CD4-positive, alpha-beta T cell (primary cell): ENCODE measurements around the gene MSI2. TPM values are rescaled to one million over a fixed set of nuclear protein-coding genes. Genes with fewer than 3 reads are reported as not detected.

Source experiments
- ATAC-seq: fragments of 200-7000 bp; cut with Tn5 transposase; one replicate; pipeline ENCODE4 v1.10.0; 2022; ENCODE audit warnings: mild to moderate bottlenecking; ENCODE audit not compliant: poor library complexity
- CTCF ChIA-PET: fragments of 350-600 bp; sonication (Branson Sonifier 250); formaldehyde crosslinking; loops from one replicate; lab custom pipeline; 2021; ENCODE audit warnings: antibody characterized with exemption, inconsistent platforms; lab: Charles Lee
- POLR2A ChIA-PET: fragments of 350-600 bp; sonication (Branson Sonifier 250); formaldehyde crosslinking; loops from one replicate; lab custom pipeline; 2021; ENCODE audit warnings: antibody characterized with exemption, inconsistent platforms; lab: Charles Lee
- DNase-seq, 14 experiments: peaks; one replicate each; pipeline ENCODE4 v3.0.0-alpha.2; 2013 to 2020; ENCODE audit warnings: mixed read lengths in 2 of 14
- H3K27ac ChIP-seq, 2 donors: one replicate each; pipeline versions ENCODE4 v1.5.1 to v1.7.0; 2013; ENCODE audit warnings: low read length in 2 of 2, low read depth in 1 of 2, mild to moderate bottlenecking in 1 of 2
- H3K27me3 ChIP-seq, 2 experiments: 1 replicate in 1 of 2; 2 replicates in 1 of 2; pipeline versions ENCODE4 v1.6.1 to v1.7.0; 2013; ENCODE audit warnings: low read length in 2 of 2, control low read depth in 1 of 2, mild to moderate bottlenecking in 1 of 2, moderate library complexity in 1 of 2; ENCODE audit not compliant: insufficient read depth in 2 of 2, control insufficient read depth in 1 of 2
- H3K36me3 ChIP-seq: one replicate; pipeline ENCODE4 v1.6.1; 2013; ENCODE audit warnings: low read length, control low read depth; ENCODE audit not compliant: insufficient read depth
- H3K4me1 ChIP-seq: one replicate; pipeline ENCODE4 v1.6.1; 2013; ENCODE audit warnings: low read length, control low read depth; ENCODE audit not compliant: insufficient read depth
- H3K4me3 ChIP-seq: one replicate; pipeline ENCODE4 v1.5.1; 2013; ENCODE audit warnings: mild to moderate bottlenecking, low read length, moderate library complexity
- H3K9me3 ChIP-seq, 2 experiments: 1 replicate in 1 of 2; 2 replicates in 1 of 2; pipeline versions ENCODE4 v1.6.1 to v1.7.0; 2013; ENCODE audit warnings: low read length in 2 of 2, mild to moderate bottlenecking in 2 of 2, control low read depth in 1 of 2, moderate library complexity in 1 of 2; ENCODE audit not compliant: control insufficient read depth in 1 of 2, insufficient read depth in 1 of 2
- H3K27ac Mint-ChIP-seq: one replicate; pipeline ENCODE4 v1.8.0; 2020; ENCODE audit warnings: mixed read lengths
- H3K27me3 Mint-ChIP-seq: one replicate; pipeline ENCODE4 v1.8.0; 2021; ENCODE audit warnings: mixed read lengths
- H3K36me3 Mint-ChIP-seq: one replicate; pipeline ENCODE4 v1.8.0; 2021; ENCODE audit warnings: low read depth, mixed read lengths
- H3K4me1 Mint-ChIP-seq: one replicate; pipeline ENCODE4 v1.8.0; 2021; ENCODE audit warnings: low read depth, mixed read lengths
- H3K4me3 Mint-ChIP-seq: one replicate; pipeline ENCODE4 v1.8.0; 2020; ENCODE audit warnings: mild to moderate bottlenecking, mixed read lengths
- H3K9me3 Mint-ChIP-seq: one replicate; pipeline ENCODE4 v1.8.0; 2020; ENCODE audit warnings: mixed read lengths
- intact Hi-C, 2 experiments: fragments of 100-400 bp; cut with DNase I in 1 of 2; cut with micrococcal nuclease in 1 of 2; formaldehyde crosslinking; loops; one replicate each; pipeline versions ENCODE4 v1.15.1 to v1.9.0; 2023 to 2025; cut with DNase I, micrococcal nuclease
- total RNA-seq, 174 experiments: library from RNA in 2 of 174; stranded (reverse) in 2 of 174; gene quantifications; one replicate each; pipeline ENCODE4 v1.2.3 and lab custom pipeline; 2021 to 2026
- TF ChIP-seq, protein P1 (sequence below): fragments of 200-600 bp; IDR thresholded peaks from one replicate; pipeline ENCODE4 v1.8.0; 2022; ENCODE audit warnings: antibody characterized with exemption, mild to moderate bottlenecking

MSI2 gene
- total RNA-seq, 2 experiments from 2014 or later: 129 to 132 TPM

DNA sequence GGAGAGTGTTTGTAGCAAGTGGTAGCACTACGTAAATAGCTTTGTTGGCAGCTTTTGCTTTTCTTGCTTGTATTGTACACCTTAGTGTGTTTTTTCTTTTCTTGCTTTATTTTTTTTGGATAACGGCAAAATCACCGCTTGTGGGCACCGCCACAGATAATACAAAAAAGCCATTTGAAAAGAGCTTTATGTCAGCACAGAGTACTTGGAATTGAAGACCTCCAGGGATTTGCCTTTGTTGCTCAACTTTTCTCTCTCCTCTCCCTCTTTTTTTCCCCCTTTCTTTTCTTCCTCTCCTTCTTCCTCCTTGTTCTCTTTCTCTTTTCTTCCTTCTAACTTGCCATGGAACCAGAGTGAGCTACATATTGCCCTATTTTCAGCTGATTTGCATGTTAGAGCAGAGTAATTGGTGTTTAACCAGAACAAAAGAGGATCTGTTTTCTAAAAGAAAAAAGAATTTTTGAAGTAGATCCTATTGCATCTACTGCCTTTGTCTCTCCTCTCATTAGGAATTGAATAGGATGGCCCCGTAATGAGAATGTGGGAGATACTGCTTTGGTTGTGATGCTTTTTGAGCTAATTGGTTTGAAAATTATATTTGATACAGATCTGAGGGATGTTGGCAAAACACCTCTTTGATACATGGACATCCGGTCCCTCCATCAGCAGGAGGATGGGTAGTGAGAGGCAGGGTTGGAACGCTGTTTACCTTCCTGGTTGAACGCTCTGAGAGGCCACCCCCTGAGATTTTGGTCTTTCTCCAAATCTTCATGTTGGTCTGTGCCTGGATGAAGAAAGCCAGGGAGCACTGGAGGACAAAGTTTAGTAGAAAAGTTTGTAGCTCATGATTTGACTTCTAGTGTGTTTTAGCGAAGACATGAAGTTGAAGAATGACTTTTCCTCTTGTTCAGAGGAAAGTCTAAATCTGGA, 85.6 kb downstream of the MSI2 start:
- no peak for ATAC-seq
- Histone ChIP-seq H3K27me3 (no peaks in the 10 kb centered on the region), H3K4me3 (no peak overlapping the region), H3K4me1 (peaks cover 3% of the 10 kb centered on the region), H3K9me3 (peaks cover 0 to 3% of the 10 kb centered on the region in 2 experiments), H3K36me3 (peaks cover 16% of the 10 kb centered on the region), H3K27ac (no peak overlapping the region)
- H3K9me3 Mint-ChIP-seq: no peaks in the 10 kb centered on the region
- ChIA-PET CTCF (interaction anchor here (0.8 to 1.7 kb wide), 2 partner anchors 11 to 99 kb away, joined by 3 to 5 read pairs; no protein-coding TSS in a partner anchor), POLR2A (no interaction called here)
- no peak overlapping the region for H3K27ac Mint-ChIP-seq
- intact Hi-C loops: no loop called here
- H3K36me3 Mint-ChIP-seq: peaks cover 9% of the 10 kb centered on the region
- no peak for DNase-seq
- TF ChIP-seq, protein P1, sequence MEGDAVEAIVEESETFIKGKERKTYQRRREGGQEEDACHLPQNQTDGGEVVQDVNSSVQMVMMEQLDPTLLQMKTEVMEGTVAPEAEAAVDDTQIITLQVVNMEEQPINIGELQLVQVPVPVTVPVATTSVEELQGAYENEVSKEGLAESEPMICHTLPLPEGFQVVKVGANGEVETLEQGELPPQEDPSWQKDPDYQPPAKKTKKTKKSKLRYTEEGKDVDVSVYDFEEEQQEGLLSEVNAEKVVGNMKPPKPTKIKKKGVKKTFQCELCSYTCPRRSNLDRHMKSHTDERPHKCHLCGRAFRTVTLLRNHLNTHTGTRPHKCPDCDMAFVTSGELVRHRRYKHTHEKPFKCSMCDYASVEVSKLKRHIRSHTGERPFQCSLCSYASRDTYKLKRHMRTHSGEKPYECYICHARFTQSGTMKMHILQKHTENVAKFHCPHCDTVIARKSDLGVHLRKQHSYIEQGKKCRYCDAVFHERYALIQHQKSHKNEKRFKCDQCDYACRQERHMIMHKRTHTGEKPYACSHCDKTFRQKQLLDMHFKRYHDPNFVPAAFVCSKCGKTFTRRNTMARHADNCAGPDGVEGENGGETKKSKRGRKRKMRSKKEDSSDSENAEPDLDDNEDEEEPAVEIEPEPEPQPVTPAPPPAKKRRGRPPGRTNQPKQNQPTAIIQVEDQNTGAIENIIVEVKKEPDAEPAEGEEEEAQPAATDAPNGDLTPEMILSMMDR: no peak
- no peaks in the 10 kb centered on the region for H3K27me3 Mint-ChIP-seq
- peaks cover 55% of the 10 kb centered on the region for H3K4me1 Mint-ChIP-seq
- H3K4me3 Mint-ChIP-seq: no peak overlapping the region

DNA sequence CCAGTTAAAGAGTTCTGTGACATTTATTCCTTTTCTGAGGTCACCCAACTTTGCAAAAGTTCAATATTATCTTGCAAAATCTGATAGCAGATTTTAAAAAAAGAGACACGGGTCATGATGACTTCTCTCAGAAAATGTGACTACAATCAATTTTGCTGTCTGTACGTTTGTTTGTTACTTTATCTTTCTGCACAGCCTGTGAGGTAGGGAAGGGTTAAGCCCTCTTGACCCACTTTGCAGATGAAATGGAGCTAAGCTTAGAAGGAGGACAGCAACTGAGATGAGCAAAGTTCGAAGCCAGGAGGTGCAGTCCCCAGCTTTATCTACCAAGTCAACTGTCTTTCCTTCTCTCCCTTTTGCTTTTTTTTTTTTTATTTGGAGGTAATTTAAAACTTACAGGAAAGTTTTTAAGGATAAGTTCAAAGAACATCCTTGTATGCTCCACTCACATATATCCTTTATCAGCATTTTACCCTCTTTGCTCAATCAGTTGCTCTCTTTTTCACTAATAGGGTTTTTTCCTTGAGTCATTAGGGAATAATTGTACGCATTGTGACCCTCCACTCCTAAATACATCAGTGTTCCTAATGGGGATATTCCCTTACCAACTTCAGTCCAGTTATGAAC, 86.8 kb downstream of the MSI2 start:
- ATAC-seq: no peak
- POLR2A ChIA-PET: interaction anchor here (0.6 kb wide), 1 partner anchor 135 kb away, joined by 3 read pairs; no protein-coding TSS in a partner anchor

DNA sequence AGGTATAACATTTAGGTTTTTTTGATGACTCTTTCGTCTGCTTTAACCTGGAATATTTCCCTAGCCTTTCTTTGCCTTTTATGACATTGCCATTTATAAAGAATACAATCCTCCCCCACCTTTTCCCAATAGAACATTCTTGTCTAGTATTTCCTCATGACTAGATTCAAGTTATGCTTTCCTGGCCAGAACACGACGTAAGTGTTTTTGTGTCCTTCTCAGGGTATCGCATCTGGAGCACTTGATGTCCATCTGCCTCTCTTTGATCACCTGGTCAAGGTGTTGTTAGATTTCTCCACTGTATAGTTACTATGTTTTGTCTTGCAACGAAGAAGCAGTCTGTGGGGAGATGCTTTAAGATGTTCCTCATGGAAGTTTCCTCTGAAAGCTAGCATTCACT, 87.4 kb downstream of the MSI2 start:
- CTCF ChIA-PET: no interaction called here
- H3K4me1 Mint-ChIP-seq: peaks cover 57% of the 10 kb centered on the region

More for the DNA sequence above, 86.8 kb downstream of the MSI2 start:
- no peaks in the 10 kb centered on the region for H3K27me3 ChIP-seq
- H3K9me3 ChIP-seq: peaks cover 0 to 3% of the 10 kb centered on the region in 2 experiments
- intact Hi-C loops: no loop called here
- no peak for DNase-seq
- Mint-ChIP-seq H3K27me3 (no peaks in the 10 kb centered on the region), H3K4me3 (no peak overlapping the region), H3K9me3 (no peaks in the 10 kb centered on the region), H3K36me3 (peaks cover 21% of the 10 kb centered on the region), H3K27ac (no peak overlapping the region), H3K4me1 (peaks cover 57% of the 10 kb centered on the region)
- peaks cover 20% of the 10 kb centered on the region for H3K36me3 ChIP-seq
- H3K4me3 ChIP-seq: no peak overlapping the region
- CTCF ChIA-PET: interaction anchor here (1.7 kb wide), 1 partner anchor 100 kb away, joined by 5 read pairs; no protein-coding TSS in a partner anchor
- H3K27ac ChIP-seq: no peak overlapping the region
- peaks cover 3% of the 10 kb centered on the region for H3K4me1 ChIP-seq
- TF ChIP-seq, protein P1: no peak

More for the DNA sequence above, 87.4 kb downstream of the MSI2 start:
- no peak overlapping the region for H3K4me3 Mint-ChIP-seq
- peaks cover 3% of the 10 kb centered on the region for H3K4me1 ChIP-seq
- TF ChIP-seq, protein P1: no peak
- H3K9me3 ChIP-seq: peaks cover 0 to 3% of the 10 kb centered on the region in 2 experiments
- no peaks in the 10 kb centered on the region for H3K27me3 Mint-ChIP-seq
- H3K27ac Mint-ChIP-seq: no peak overlapping the region
- no peak overlapping the region for H3K27ac ChIP-seq
- H3K4me3 ChIP-seq: no peak overlapping the region
- no peaks in the 10 kb centered on the region for H3K27me3 ChIP-seq
- ATAC-seq (no peak), DNase-seq (no peak)
- H3K9me3 Mint-ChIP-seq: no peaks in the 10 kb centered on the region
- POLR2A ChIA-PET: no interaction called here
- intact Hi-C loops: no loop called here
- peaks cover 23% of the 10 kb centered on the region for H3K36me3 ChIP-seq
- H3K36me3 Mint-ChIP-seq: peaks cover 27% of the 10 kb centered on the region
